ENCODE results near the gene RHOXF2B.
"Not testable (repeated sequence)": the region's sequence is repeated elsewhere in the genome, so short reads cannot be mapped to it uniquely, and the experiment has no call there.

Gene RHOXF2B

DNA sequence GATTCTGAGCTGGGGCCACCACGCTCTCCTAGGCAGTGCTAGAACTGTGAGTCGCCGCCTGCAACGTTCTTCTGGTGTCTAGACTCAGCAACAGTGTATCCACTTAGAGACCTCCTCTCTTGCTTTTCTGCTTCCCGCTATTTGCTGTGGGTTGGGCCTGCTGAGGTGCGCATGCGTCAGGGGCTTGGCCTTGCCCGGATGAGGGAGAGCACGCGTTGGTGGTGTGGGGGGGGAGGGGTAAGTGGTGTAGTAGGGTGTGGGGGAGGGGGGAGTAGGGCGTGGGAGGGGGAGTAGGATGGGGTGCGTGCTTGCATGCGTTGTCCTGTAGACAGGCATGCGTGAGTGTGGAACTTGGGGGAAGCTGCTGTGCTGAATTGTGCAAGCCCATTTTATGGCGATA lies at the start of gene RHOXF2B:
Gene RHOXF2B (minus strand): TSS at position 101 of the 400 bp plus-strand sequence. CDS start 138 bp downstream, outside the sequence.
- not testable (repeated sequence) for DNase-seq (ENCODE audit: low read depth, low spot score); H3K27ac ChIP-seq

DNA sequence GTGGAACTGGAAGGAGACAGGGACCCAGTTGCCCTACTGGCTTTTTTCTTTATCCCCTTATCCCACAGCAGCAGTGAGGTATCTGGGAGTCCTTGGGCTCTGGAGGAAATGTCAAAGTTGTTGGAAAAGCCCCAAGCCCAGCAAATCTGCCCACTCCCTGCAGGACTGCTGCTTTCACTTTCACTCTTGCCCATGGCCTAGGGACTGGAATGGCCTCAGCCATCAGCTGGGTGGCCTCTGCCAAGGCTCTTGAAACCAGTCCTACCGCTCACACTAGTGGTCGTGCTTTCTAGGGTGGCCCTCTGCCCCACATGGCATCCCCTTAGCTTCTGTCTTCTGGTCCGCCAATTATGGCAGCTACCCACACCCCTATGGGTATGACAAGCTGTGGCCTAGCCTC lies 48.0 kb upstream of the RHOXF2B start:
- no peak for DNase-seq (ENCODE audit: low read depth, low spot score)

DNA sequence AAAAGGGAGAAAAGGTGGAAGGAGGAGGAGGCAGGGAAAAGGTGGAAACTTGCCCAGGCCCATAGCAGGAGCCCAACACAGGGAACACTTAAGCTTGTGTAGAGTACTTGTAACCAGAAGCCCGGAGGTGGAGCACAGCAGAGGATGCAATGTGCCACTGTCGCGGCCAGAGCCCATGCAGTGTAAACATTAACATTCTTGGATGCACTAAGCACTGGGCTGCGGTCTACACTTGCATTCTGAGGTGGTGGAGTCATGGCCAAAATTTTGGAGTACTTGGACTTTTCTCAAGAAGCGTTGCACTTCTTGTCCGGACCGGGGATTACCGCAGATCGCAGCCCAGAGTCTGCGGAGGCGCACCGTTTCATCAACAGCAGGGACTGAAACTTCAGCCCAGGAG lies 42.7 kb upstream of the RHOXF2B start:
- no peak for DNase-seq (ENCODE audit: low read depth, low spot score)
- H3K27ac ChIP-seq: no peak overlapping the region

More for the DNA sequence above, 48.0 kb upstream of the RHOXF2B start:
- H3K27ac ChIP-seq: no peak overlapping the region

DNA sequence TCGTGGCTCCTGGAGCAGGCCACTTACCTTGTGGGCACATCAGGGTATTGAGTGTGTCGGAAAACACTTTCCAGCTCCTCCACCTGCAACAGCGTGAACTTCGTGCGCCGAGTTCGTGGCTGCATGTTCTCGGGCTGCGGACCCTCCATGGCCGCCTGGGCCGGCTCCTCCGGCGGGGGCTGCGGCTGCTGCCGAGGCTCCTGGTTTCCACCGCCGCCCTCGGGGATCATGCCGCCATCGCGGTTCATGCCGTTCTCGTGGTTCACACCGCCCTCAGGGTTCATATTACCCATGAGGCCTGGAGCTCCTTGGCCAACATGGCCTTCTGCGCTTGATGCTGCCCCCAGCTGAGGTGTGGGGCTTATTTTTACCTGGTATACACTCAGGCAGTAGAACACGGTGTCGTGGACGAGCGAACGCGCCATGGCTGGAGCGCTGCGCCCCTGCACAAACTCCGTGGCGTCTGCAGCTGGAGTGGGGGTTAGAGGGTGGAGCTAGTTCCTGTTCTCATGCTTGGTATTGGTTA lies 38.0 kb upstream of the RHOXF2B start, which contains the start of gene RHOXF1:
Gene RHOXF1 (minus strand): TSS at position 476 of the 526 bp plus-strand sequence. CDS start 51 bp downstream, at position 425.
- no peak for DNase-seq (ENCODE audit: low read depth, low spot score)
- no peak within 1 kb of the TSS for H3K27ac ChIP-seq

DNA sequence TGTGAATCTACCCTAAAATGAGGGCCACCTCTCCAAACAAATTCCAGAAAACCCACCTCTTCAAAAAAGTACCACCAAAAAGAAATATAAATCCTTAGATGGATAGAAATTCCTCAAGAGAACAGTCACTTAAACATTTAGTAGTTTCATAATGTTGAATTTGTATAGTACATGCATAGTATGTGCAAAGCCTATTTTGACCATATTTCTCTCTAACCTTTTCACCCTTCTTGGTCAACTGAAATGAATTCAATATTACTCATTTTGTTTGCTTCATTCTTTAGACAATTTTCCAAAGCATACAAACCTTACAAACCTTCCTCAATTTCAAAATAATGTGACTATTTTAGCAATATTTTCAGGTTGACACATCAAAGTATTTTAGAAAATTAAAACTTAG lies 34.1 kb upstream of the RHOXF2B start:
- no peak overlapping the region for H3K27ac ChIP-seq
- no peak for DNase-seq (ENCODE audit: low read depth, low spot score)

DNA sequence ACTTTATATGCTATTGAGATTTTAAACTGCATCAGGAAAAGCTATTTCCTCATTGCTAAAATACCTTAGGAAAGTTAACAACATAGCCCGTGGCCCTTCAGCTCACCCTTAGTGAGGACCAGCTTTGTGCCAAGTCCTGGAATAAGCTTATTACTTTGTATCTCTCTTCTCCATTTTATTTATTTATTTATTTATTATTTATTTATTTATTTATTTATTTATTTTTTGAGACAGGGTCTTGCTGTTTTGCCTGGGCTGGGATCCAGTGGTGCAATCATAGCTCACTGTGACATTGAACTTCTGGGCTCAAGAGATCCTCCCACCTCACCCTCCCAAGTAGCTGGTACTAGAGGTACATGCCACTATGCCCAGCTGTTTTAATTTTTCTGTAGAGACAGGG lies 31.9 kb upstream of the RHOXF2B start:
- no peak overlapping the region for H3K27ac ChIP-seq
- no peak for DNase-seq (ENCODE audit: low read depth, low spot score)

DNA sequence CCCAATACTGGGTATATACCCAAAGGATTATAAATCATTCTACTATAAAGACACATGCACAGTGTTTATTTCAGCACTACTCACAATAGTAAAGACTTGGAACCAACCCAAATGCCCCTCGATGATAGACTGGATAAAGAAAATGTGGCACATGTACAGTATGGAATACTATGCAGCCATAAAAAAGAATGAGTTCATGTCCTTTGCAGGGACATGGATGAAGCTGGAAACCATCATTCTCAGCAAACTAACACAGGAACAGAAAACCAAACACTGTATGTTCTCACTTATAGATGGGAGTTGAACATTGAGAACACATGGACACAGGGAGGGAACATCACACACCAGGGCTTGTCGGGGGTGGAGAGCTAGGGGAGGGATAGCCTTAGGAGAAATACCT lies 27.2 kb upstream of the RHOXF2B start:
- DNase-seq (ENCODE audit: low read depth, low spot score); H3K27ac ChIP-seq: not testable (repeated sequence)

DNA sequence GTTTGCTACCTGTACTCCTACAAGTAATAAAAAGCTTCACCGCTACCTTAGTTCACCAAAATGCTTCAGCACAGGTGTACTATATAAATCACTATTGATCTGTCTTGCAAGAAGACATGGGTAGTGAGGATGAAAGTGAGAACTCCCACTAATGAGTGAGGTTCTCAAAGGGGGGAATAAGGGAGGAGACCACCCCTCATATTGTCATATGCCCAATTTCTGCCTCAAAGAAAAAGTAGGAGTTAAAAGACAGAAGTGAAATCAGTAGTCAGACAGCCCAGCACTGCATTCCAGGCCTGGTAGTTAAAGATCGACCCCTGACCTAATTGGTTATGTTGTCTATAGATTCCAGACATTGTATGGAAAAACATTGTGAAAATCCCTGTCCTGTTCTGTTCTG lies 23.6 kb upstream of the RHOXF2B start:
- not testable (repeated sequence) for DNase-seq (ENCODE audit: low read depth, low spot score); H3K27ac ChIP-seq

DNA sequence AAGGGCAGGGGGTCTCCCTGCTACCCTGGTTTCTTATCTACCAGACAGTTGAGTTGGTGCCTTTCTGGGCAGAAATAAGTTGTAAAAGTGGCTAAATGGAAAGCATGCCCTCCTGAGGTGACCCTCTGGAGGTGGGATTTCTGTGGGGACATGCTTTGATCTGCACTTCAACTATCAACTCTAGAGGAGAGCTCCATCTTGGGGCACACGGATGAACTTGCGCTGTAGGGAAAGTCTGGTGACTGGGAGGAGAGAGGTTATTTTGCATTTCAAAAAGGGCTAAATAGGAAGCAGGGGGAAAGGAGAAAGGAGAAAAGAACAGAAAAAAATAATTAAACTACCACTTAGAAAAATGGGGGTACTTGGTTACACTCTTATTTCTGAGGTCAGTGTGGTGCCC lies 12.7 kb upstream of the RHOXF2B start:
- H3K27ac ChIP-seq: no peak overlapping the region
- no peak for DNase-seq (ENCODE audit: low read depth, low spot score)

DNA sequence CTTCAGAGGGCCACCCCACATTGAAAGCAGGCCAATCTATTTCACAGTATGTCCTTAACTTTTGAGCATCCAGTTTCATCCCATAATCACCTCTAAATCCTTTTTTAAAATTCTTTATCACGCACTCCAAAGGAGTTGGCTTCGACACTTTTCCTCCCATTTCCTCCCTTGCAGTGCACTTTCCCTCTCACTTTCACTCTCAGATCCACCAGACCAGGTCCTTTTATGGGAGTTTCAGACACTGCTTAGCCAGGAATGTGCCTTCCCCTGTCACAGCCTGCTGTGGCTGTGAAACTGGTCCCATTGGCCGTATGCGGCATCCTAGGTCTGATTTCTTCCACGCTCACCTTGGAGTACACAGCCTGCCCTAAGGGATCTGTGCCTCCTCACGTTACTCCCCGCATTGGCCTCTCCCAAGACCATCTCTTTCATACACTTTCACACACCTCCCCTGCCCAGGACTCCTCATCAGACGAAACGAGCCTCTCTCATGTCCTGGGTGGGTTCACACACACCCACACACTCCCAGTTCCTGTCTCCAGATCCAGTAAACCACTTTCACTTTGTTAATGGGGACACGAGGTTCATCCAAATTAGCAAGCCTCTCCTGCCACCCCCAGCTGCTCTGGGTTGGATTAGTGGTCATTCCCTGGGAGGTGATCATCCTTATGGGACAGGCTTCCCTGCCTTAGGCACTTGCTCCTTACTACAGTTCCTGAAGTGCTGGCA lies 10.0 kb upstream of the RHOXF2B start:
- no peak for DNase-seq (ENCODE audit: low read depth, low spot score)

DNA sequence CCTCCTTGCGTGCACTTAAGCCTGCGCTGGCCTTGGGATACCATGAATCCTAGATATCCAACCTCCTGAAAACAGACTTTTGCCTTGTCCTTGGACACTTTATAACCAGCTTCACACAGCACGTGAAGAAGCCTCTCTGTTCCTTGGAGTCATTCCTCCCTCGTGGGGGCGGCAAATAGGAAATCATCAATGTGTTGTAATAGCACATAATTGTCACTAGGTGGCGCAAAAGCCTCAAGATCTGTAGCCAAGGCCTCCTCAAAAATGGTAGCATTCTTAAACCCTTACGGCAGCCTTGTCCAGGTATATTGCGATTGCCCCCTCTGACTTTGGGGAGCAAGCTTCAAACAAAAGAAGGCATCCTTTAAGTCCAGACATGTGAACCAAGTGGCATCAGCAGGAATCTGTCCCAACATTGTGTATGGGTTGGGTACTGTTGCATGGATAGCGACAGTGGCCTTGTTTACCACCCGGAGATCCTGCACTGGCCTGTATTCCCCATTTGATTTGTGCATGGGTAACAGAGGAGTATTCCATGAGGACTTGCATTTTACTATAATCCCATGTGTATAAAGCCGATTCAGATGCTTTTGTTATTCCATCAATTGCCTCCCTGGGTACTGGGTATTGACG lies 8.2 kb upstream of the RHOXF2B start:
- DNase-seq (ENCODE audit: low read depth, low spot score); H3K27ac ChIP-seq: not testable (repeated sequence)

More for the DNA sequence above, 10.0 kb upstream of the RHOXF2B start:
- no peak overlapping the region for H3K27ac ChIP-seq

DNA sequence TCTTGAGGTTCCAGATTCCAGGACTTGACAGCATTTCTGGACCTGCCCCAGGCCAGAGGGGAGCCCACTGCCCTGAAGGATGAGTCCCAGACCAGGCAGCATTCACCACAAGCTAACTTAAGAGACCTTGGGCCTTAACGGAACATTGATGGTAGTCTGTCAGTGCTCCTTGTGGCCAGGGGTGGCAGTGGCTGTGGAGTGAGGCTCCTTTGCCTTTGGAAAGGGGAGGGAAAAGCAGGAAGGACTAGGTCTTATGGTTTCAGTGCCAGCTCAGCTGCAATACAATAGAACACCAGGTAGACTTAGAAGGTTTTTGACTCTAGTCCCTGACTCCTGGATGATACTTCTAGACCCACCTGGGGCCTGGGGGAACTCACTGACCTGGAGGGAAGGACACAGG lies 11.3 kb downstream of the RHOXF2B start:
- not testable (repeated sequence) for DNase-seq (ENCODE audit: low read depth, low spot score); H3K27ac ChIP-seq

DNA sequence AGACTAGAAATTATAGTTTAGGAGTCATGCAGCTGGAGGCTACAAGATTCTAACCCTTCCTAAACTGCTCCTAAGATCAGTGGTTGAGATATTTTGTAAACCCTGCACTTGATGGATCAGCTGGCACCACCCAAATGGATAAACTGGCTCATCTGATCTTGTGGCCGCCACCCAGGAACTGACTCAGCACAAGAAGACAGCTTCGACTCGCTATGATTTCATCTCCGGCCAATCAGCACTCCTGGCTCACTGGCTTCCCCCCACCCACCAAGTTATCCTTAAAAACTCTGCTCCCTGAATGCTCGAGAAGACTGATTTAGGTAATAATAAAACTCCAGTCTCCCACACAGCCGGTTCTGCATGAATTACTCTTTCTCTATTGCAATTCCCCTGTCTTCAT lies 34.8 kb downstream of the RHOXF2B start:
- not testable (repeated sequence) for DNase-seq (ENCODE audit: low read depth, low spot score); H3K27ac ChIP-seq

DNA sequence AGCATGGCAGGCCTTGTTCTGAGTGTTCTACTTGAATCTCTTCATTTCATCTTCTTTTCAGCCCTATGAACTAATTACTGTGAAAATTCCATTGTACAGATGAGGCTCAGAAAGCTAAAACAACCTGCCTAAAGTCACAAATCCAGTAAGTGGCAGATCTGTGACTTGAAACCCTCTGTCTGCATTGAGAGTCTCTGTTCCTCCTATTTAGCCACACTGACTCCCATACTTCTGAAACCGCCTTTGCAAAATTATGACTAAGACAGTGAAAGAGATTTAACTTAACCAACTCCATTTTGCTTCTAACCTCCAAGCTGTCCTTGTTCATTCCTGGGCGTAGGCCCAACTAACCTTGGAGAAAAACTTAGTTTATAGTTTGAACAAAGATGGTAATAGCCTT lies 35.2 kb downstream of the RHOXF2B start:
- not testable (repeated sequence) for DNase-seq (ENCODE audit: low read depth, low spot score); H3K27ac ChIP-seq

DNA sequence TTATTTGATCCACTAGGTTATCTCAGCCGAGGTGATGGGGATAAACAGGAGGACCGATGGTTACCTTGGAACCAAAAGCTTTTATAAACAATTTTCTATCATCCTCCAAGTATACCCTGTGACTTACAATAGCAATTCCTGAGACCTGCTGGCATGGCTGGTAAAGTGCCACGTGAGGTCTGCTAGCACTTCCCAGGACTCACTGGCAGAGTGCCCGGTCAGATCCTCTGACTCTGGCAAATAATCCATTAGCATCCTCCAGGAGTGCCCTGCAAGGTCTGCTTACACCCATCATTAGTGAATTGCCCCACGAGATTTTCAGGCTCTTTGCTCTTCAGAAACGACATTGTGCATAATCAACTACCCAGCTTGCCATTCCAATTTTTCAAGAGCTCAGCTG lies 37.3 kb downstream of the RHOXF2B start:
- not testable (repeated sequence) for DNase-seq (ENCODE audit: low read depth, low spot score)

DNA sequence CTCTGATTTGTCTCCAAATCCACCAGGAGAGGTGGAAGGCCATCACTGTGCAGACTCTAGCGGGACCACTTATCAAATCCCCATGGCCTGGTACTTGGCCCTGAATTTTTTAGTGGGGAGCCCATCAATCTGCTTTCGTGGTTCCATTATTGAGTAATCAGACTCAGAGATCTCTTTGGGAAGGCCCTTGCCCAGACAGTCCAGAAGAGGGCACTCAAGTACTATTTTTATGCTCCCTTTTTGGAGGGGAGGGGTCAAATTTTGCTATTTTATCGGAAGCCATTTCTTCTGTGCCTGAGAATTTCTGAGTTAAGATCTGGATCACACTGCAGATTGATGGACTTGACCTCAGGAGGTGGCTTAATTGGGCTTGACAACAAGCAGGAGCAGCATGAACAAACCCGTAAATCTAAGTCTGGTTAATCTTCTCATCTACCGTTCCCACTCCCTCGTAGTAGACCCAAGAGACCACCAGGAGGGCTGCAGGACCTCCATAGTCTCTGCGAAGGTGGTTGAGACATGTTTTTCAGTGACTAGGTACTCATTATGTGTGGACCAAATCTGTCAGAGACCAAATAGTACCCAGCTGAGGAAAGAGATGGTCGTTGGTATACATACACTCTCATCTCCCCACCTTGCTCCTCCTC lies 38.3 kb downstream of the RHOXF2B start:
- H3K27ac ChIP-seq; DNase-seq (ENCODE audit: low read depth, low spot score): not testable (repeated sequence)

More for the DNA sequence above, 37.3 kb downstream of the RHOXF2B start:
- not testable (repeated sequence) for H3K27ac ChIP-seq

DNA sequence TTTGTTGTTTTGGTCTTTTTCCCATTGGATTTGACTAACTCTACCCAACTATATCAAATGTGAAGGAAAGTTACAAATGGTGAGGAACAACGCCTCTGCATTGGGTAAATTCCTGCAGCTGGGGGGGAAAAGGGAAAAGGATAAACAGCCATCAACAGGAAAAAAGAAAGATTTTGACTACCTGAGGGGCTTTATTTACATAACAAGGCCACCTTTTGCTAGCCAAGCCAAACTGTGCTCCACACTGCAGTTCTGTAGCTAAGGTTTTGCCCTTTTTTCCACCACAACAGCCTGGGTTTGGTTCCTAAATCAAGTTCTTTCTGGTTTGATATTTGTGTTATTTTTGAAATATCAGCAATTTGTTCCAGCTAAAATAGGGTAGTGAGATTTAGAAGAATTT lies 40.8 kb downstream of the RHOXF2B start:
- H3K27ac ChIP-seq: no peak overlapping the region
- no peak for DNase-seq (ENCODE audit: low read depth, low spot score)

DNA sequence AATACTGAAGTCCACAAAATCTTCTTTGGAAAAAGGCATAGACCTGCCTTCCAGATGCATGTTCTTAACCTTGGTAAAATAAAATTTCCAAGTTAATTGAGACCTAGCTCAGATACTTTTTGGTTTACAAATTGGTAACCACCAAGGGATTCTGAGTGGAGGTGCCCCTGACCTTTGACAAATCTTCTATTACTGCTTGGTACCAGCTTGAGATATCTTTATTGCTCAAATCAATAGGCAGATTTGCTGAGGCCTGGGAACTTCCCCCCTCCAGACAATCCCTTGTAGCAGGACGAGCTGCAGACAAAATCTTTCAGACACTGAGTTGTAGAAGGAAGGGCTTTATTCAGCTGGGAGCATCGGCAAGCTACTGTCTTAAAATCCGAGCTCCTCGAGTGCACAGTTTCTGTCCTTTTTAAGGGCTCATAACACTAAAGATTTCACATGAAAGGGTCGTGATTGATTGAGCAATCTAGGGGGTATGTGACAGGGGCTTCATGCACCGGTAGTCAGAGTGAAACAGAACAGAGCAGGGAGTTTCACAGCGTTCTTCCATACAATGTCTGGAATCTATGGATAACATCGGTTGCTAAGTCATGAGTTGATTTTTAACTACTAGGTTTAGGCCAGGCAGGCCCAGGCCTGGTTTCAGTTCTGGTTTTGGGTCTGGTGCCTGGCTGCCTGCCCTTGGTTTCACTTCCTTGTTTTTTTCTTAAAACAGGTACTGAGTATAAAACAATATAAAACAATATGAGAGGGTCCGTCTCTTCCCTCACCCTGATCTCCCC lies 41.8 kb downstream of the RHOXF2B start:
- DNase-seq (ENCODE audit: low read depth, low spot score); H3K27ac ChIP-seq: not testable (repeated sequence)

DNA sequence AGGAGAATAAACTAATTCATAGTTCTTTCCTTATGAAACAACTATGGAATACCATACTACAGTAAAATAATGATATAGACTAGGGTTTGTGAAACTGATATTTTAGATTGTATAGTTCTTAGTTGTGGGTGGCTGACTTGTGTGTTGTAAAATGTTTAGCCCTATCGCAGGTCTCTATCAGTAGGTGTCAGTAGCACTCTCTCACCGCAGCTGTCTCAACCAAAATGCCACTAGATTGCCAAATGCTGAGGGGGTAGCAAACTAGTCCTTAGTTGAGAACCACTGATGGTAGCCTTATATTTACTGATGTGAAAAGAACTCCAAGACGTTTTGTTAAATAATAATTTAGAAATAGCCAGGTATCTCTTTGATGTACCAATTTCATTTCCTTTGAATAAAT lies 48.1 kb downstream of the RHOXF2B start:
- DNase-seq (ENCODE audit: low read depth, low spot score): no peak

DNA sequence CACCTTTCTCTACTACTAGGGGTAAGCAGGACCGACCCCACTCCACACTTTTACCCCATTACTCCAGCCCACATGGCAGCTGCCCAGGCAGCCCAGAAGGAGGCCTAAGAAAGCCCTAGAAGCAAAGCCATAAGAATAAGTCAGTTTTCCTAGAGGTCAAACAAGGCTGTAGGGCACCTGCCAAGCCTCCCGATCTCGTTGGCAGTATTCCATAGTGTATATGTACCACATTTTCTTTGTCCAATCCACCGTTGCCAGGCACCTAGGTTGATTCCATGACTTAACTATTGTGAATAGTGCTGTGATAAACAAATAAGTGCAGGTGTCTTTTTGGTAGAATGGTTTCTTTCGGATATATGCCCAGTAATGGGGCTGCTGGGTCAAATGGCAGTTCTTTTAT lies 54.2 kb downstream of the RHOXF2B start:
- DNase-seq (ENCODE audit: low read depth, low spot score): no peak

More for the DNA sequence above, 48.1 kb downstream of the RHOXF2B start:
- H3K27ac ChIP-seq: no peak overlapping the region

More for the DNA sequence above, 54.2 kb downstream of the RHOXF2B start:
- H3K27ac ChIP-seq: no peak overlapping the region

Data from epithelial cell of prostate (primary cell).